HG03342 (cell line): Measurements from ENCODE around the gene MRPL20.
"Not testable (repeated sequence)": the region's sequence is repeated elsewhere in the genome, so short reads cannot be mapped to it uniquely, and the experiment has no call there.

ENCODE experiments used
- ATAC-seq: cut with Tn5 transposase; IDR thresholded peaks from one replicate; pipeline ENCODE4 v1.9.1; 2021; ENCODE audit warnings: mild to moderate bottlenecking, moderate library complexity; ENCODE audit not compliant: unreplicated experiment

The MRPL20 gene

DNA sequence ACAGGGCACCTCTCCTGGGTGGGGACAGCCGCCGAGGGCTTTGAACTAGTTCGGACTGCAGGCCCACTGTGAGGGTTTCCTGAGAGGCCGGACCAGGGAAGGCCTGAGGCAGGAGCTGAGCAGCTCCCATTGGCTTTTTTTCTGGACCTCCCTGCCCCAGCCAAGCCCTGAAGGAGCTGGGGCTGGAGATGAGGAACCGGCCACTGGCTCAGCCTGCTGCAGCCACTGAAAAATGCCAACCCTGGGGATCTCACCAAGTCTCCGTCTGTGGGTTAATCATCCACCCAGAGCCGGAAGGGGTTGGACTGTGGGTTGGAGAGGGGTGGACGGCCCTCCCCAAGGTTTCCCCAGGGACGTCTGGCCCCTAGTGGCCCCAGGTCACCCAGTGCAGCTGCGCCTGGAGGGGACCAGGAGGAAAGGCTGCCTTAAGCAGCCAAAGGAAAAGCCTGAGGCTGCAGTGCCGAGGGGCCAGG is 30.8 kb upstream of the MRPL20 start:
- ATAC-seq = peak; percentile 41

DNA sequence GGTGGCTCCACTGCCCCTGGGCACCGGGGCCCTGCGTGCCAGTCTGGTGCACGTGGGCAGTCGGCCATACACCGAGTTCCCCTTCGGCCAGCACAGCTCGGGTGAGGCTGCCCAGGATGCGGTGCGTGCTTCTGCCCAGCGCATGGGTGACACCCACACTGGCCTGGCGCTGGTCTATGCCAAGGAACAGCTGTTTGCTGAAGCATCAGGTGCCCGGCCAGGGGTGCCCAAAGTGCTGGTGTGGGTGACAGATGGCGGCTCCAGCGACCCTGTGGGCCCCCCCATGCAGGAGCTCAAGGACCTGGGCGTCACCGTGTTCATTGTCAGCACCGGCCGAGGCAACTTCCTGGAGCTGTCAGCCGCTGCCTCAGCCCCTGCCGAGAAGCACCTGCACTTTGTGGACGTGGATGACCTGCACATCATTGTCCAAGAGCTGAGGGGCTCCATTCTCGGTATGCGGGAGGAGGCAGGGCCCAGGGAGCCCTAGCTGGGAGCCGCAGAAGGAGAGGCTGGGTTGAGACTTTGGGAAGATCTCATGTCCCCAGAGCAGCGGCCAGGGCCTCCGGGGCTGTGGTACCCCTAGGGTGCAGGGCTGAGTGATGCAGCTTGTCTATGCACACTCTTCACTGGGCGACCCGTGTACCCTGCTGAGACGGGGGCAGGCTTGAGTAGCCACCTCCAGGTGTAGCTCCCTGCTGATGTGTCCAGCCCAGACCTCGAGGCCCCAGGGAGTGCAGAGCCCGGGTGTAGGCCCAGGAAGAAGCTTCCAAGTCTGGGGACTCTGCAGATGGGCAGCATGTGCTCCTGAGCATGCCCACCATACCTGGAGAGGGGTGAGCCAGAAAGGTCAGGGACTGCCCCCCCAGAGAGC is 30.2 kb upstream of the MRPL20 start:
- ATAC-seq = no peak

DNA sequence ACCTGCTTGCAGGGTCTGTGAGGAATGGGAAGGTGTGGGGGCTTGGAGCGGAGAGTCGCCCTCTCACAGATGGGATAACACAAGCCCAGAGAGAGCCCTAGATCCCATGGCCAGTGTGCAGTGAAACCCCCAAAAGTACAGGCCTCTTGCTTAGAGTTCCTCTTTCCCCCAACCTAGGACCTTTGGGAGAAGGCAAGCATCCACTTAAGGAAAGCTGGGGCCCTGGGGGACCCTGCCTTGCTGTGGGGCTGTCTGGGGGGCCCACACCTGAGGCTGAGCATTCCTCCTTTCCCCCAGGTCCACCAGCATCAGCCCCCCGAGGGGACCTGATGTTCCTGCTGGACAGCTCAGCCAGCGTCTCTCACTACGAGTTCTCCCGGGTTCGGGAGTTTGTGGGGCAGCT is 29.5 kb upstream of the MRPL20 start:
- ATAC-seq = no peak

DNA sequence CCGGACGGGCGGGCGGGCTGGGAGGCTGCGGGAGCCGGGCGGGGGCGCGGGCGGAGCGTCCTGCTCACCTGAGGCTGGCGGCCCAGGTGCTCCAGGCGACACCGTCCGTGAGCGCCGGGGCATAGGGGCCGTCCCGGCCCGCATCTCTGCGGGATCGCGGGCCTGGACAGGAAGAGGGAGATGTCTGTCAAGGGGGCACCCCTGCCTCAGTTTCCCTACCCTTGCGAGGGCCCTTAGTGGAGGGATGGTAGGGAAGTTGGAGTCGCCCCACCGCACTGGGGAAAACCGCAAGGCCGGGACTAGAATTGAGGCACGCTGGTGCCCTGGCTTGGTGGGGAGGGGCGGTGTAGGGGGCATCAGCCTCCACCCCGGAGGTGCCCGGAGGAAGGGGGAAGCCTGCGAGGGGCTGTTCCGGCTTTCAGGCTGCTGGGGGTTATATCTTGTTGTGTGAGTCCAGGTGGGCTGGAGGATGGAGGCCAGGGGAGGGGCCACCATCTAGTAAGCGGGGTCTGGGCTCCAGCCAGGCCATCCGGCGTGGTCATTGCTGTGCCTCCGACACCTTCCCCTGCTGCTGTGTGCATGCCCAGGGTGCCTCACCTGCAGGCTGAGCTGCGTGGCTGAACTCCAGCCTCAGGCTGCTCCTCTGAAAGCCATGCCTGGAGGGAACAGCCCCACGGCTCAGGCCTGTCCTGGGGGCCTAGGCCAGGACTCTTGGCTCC is 29.0 kb upstream of the MRPL20 start:
- ATAC-seq = no peak

DNA sequence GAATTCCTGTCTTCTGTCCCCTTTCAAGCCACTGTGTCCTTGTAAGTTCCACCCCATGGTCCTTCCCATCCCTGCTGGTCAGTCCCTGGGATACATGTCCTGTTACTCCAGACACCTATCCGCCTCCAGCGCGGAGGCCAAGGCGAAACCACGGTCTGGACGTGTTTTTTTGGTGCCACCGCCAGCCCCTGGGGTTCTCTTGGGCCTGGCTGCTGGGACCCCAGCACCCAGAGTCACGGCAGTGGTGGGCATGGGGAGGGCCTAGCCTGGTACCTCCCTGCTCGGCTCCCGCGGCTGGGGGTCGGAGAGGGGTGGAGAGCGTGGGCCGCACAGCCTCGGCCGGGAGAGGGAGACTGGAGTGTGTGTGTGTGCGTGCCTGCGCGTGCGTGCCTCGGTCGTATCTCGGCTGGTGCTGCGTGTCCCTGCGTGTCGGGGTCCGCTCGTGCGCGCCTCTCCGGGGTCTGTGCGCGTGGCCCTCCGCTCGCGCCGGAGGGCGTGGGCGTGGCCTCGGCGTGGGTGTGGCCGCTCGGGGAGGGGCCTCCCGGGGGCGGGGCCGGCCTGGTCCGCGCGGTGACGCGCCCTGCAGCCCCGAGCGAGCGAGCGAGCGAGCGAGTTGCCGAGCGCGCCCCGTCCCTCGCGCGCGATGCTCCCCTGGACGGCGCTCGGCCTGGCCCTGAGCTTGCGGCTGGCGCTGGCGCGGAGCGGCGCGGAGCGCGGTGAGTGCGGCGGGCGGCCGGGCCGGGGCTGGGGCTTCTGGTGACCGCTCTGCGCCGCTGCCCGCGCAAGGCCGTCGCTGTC is 28.2 kb upstream of the MRPL20 start, which contains the start of gene VWA1:
Gene VWA1 (plus strand): TSS at position 585 of the 798 bp plus-strand sequence. CDS start 59 bp downstream, at position 644.
- peak; percentile 45 for ATAC-seq

DNA sequence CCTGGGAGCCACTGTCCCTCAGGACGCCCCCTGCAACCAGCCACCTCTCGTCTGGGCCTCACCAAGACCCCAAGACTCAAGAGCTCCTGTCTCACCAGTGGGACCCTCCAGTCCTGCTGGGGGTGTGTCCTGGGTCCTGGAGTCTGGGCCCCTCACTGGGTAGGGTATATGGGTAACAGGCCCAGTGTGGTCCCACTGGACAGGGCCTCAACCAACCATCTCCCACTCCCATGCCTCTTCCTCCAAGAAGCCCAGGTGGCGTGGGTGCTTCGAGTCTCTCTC is 27.7 kb upstream of the MRPL20 start:
- no peak for ATAC-seq

DNA sequence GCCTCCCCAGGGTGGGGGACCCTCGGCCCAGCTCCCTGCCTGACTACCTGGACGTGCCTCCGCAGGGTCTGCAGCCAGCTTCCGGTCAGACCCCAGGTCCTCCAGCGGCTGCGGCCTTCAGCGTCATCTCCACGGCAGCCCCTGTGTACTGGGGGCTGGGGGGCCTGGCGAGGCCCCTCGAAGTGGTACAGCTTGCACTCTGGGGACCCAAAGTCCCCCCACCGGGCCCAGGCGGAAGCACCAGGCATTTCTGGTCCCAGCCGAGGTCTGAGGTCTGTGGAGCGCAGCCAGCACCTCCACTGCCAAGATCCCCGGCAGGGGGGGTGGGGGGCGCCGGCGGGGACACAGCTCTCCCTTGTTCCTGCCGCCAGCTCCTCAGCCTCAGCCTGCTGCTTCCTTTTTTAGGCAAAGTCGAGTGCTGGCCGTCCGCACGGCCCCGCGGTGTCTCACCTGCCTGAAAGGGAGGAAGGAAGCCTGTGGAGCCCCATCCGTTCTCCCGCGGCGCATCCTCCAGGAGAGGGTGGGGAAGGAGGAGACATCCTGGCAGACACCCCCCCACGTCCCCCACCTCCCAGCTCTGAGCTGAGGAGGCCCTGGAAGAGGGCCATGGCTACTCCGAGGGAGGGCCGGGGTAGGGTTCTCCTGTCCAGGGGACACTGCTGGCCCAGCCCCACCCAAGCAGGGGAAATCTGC is 27.2 kb upstream of the MRPL20 start:
- ATAC-seq = no peak

DNA sequence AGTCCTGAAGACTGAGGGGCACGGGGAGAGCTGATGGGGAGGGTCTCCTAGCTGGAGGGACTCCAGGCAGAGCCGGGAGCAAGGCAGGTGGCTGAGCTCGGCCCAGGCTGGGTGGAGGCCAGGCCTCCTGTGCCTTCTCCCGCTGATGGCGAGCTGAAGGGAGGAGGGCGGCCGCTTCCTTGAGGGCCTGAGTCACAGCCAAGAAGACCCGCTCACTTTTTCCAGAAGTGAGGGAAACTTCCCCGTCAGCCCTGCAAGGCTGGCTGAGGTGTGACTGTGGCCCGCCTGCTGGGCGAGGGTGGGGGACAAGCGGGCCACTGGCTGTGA is 26.7 kb upstream of the MRPL20 start:
- ATAC-seq = no peak

DNA sequence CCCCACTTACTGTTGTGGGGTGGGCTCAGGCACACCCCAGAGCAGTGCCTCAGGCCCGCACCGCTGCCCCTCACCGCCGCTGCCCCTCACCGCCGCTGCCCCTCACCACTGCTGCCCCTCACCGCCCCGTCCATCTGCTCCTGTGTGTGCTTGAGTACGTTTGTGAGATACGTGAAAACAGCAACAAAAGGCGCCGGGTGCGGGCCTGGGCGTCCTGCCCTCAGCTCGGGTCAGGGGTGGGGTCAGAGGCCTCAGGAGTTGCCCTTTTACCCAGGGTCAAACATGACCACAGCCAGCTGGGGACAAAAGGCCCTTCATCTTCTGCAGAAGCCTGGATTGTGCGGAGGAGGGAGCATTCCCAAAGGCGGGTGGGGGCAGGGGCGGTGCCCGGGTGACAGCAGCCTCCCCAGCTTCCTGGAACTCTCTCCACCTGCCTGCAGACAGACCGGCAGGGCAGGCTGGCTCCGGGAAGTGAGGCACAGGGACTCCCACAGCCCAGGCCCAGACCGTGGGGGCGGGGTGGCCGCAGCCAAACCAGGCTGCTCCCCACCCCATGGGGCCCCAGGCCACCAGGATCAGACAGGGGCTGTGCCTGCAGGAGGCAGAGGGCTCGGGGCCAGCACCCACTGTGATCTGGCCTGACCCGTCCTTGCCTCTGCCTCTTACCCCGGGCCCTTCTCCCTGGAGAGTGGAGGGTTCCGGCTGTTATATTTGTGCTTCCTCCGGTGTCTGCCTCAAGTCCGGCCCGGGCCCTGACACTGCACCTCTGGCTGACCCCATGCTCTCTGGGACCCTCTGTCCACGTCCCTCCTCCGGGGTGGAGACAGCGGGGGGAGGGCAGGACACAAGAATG is 26.1 kb upstream of the MRPL20 start:
- ATAC-seq = no peak

DNA sequence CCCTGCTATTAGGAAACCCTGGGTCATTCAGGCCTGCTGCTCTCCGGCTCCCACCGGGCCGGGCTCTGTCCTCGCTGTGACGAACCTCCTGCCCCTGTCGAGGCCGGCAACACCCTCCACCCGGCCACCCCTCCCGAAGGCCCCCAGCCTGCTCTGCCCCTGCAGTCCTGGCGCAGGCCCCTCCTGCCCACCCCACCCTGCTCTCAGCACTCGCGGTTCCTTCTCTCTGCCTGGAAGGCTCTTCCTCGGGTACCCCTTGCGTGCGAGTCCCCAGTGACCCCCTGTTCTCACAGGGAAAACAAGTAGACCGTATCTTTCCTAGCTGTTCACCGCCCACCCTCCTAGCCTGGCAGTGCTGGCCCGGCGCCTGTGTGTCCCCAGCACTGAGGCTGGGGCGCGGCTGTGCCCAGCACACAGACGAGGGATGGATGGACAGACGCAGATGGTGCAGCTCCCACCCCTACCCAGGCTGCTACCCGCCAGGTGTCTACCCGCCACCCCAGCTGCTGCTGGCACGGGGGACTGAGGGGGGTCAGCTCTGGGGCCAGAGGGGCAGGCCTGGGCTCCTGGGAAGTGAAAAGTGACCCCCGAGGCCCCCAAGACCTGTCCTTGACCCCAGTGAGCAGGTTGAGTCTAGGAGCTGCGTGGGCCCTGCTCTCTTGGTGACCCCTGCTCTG is 25.3 kb upstream of the MRPL20 start:
- ATAC-seq = no peak

DNA sequence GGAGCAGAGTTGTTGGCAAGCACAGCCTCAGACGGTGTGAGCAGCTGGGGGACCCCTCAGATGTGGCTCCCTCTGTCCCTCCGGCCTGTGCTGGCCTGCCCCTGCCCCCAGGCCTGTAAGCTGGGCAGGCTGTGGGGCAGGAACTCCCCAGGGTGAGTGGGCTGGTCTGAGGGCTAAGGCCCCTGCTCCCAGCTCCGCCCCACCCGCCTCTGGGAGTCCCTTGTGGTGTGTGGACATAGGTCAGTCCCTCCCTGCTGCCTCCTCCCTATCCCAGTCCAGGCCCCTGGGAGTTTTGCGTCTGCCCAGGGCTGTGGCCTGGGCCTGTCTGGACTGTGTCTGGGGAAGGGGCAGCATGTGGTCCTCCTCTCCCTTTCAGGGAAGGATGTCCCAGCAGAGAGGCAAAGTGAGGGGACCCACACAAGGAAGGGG is 24.8 kb upstream of the MRPL20 start:
- ATAC-seq = no peak

DNA sequence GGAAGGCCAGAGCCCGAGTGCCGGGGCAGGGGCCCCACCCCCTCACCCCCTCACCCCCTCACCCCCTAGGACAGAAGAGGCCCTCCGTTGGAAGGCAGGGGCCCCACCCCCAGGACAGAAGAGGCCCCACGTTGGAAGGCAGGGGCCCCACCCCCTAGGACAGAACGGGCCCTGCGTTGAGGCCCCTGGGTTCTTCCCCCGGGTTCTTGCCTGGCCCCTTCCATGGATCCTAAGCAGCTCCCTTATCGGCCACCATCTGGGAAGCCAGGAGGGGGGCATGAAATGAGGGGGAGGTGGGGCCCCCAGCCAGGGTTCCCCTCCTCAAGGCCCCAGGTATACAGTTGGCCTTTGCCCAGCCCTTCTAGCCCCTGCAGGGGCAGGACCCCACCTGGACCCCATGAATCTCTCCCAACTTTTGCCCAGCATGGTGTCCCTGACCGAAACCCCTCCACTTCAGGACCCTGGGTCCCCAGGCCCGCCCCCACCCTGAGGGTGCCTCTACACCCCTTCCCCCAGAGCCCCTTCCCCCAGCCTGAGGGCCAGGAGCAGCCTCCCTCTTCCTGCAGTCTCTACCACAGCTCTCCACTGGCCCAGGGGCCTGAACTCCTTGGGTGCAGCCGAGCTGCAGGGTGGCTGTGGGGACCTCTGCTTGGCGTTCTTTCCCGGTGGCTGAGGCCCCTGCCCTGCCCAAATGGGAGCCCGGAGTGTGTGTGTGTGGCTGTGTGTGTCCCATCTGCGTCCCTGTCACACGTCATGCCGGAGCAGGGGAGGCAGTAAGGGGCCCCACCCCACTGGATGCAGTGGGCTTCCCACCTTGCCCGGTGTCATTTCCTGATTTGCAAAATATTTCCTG is 24.1 kb upstream of the MRPL20 start:
- ATAC-seq = no peak

DNA sequence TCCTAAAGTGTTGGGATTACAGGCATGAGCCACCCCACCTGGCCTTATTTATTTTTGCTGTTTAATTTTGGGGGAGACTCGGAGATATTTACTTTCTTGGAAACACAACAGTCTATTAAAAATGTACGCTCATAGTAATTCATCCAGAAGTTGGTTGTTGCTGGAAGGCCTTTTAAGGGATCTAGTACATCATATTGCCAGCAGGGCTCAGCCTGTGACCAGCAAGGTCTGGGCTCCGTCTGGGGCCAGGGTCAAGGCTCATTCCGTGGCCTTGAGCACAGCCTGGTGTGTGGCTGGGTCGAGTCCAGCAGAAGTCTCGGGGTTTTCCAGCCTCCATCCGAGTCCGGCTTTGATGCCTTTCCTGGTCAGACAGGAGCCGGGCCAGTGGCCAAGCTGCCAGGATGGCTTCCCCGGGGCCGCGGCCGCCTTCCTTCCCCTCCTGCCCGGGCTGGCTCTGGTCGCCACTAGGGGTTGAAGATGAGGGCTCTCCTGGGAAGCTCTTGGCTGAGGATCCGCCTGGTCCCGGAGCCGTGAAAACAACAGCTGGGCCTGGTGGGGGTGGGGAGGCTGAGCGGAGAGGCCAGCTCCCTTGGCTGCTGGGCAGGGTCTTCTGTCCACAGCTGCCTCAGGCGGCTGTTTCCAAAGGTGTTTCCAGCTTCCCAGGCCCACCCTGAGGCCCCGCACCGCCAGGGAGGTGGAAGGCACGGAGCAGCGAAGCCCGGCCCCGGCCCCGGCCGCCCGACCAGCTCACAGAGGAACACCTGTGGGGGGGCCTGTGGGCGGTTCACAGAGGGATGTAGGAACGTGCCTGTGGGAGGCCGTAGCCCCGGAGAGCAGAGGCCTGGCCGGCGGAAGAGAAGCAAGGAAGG is 23.3 kb upstream of the MRPL20 start:
- ATAC-seq = no peak

DNA sequence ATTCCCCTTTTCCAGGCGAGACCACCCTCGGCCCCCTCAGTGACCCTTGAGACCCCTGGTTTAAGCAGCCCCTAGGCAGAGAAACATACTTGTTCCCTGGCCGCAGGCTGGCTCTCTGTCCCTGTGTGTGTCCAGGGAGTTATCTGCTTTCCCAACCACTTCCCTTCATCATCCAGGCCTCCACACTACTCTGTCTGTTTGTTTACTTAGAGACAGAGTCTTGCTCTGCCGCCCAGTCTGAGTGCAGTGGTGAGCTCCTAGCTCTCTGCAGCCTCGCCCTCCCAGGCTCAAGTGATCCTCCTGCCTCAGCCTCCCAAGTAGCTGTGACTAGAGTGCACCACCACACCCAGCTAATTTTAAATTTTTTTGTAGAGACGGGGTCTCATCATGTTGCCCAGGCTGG is 22.6 kb upstream of the MRPL20 start:
- no peak for ATAC-seq

DNA sequence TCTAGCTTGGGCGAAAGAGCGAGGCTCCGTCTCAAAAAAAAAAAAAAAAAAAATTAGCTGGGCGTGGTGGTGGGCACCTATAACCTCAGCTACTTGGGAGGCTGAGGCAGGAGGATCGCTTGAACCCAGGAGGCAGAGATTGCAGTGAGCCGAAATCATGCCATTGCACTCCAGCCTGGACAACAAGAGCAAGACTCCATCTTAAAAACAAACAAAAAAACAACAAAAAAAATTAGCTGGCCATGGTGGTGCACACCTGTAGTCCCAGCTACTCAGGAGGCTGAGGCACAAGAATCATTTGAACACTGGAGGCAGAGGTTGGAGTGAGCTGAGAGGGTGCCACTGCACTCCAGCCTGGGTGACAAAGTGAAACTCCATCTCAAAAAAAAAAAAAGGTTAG is 21.9 kb upstream of the MRPL20 start:
- ATAC-seq = not testable (repeated sequence)

DNA sequence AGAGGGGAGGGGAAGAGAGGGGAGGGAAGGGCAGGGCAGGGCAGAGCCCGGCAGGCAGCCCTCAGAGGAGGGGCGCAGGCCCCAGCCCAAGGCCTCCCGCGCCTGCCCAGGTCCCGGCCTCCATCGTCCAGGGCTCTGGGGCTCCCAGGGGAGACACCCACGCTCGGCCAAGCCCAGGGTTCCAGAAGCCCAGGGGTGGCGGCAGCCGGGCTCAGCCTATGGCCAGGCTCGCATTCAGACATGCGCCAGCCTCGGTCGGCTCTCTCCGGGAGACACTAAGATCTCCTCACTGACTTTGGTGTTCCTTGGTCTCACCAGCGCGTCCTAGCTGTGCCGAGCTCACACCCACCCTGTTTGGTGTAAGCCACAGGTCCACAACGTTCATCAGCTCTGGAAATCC is 21.1 kb upstream of the MRPL20 start:
- no peak for ATAC-seq

DNA sequence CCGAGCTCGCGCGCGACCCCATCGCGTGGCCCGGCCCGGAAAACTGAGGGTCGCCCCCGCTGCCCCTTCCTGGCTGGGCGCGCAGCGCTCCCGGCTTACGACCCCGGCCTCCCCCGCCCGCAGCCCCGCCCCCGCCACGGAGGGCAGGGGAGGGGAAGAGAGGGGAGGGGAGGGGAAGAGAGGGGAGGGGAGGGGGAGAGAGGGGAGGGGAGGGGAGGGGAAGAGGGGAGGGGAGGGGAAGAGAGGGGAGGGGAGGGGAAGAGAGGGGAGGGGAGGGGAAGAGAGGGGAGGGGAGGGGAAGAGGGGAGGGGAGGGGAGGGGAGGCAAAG is 20.7 kb upstream of the MRPL20 start:
- ATAC-seq = no peak
